Lower lobe of right lung (tissue), 2 donors: ENCODE results near the gene SLC39A8. TPM values are rescaled to one million over a fixed set of nuclear protein-coding genes. Genes with fewer than 3 reads are reported as not detected.

ENCODE experiments used
- ATAC-seq, 2 donors: fragments of 200-7000 bp; cut with Tn5 transposase; one replicate each; pipeline ENCODE4 v1.9.1; 2020 to 2022; ENCODE audit warnings: mild to moderate bottlenecking in 2 of 2, moderate library complexity in 2 of 2
- DNase-seq: peaks from one replicate; pipeline ENCODE4 v3.0.0-alpha.2; 2020
- H3K27ac ChIP-seq: fragments of 200-600 bp; one replicate; pipeline ENCODE4 v1.8.0; 2022
- H3K27me3 ChIP-seq: fragments of 200-600 bp; one replicate; pipeline ENCODE4 v1.8.0; 2022; ENCODE audit warnings: low read depth
- H3K36me3 ChIP-seq: fragments of 200-600 bp; one replicate; pipeline ENCODE4 v1.8.0; 2022; ENCODE audit warnings: mild to moderate bottlenecking
- H3K4me1 ChIP-seq: fragments of 200-600 bp; one replicate; pipeline ENCODE4 v1.8.0; 2022
- H3K4me3 ChIP-seq: fragments of 200-600 bp; one replicate; pipeline ENCODE4 v1.8.0; 2022; ENCODE audit warnings: mild to moderate bottlenecking
- H3K9me3 ChIP-seq: fragments of 200-600 bp; one replicate; pipeline ENCODE4 v1.8.0; 2022
- CTCF ChIP-seq: fragments of 200-600 bp; IDR thresholded peaks from one replicate; pipeline ENCODE4 v1.8.0; 2022; ENCODE audit warnings: antibody characterized with exemption, mild to moderate bottlenecking
- intact Hi-C: fragments of 100-400 bp; cut with DNase I; formaldehyde crosslinking; loops from one replicate; pipeline ENCODE4 v1.11.0; 2022
- total RNA-seq: library from RNA; stranded (reverse); fragmentation: NEBNext Ultra II Directional; extraction: Animal tissue kit (Norgen Biotek cat#: 25700); gene quantifications from one replicate; pipeline ENCODE4 v1.2.1, GENCODE V29; 2021
- donor health status: DM: no; HTN: yes; CAD: no; lungs with severe emphysema.

Gene SLC39A8
- total RNA-seq, 1 donor from 2014 or later = 370 TPM

- no peak for TF ChIP-seq CTCF
- Histone ChIP-seq H3K27ac (no peak overlapping the region), H3K27me3 (no peaks in the 10 kb centered on the region), H3K36me3 (peaks cover 26% of the 10 kb centered on the region), H3K4me3 (no peak overlapping the region), H3K9me3 (no peaks in the 10 kb centered on the region), H3K4me1 (peaks cover 26% of the 10 kb centered on the region)
- ATAC-seq (no peak), DNase-seq (no peak)
- intact Hi-C loops = no loop called here
Measured at GRCh38 chr4:102301167-102301566, 44.1 kb downstream of the SLC39A8 start.

GRCh38 chr4:102299354-102300107 is 45.8 kb downstream of the SLC39A8 start:
- intact Hi-C loops = no loop called here
- H3K4me1 ChIP-seq = peaks cover 26% of the 10 kb centered on the region
- ATAC-seq = peak; percentile 84 to 89
- H3K4me3 ChIP-seq = no peak overlapping the region
- H3K27me3 ChIP-seq = no peaks in the 10 kb centered on the region
- TF ChIP-seq CTCF = peak; percentile 57
- H3K36me3 ChIP-seq = peaks cover 24% of the 10 kb centered on the region
- DNase-seq = peak; percentile 54
- H3K9me3 ChIP-seq = no peaks in the 10 kb centered on the region
- H3K27ac ChIP-seq = no peak overlapping the region

- DNase-seq = no peak
- ATAC-seq = peak in 1 of 2 donors; percentile 32
- H3K27ac ChIP-seq = no peak overlapping the region
- intact Hi-C loops = no loop called here
- no peaks in the 10 kb centered on the region for H3K27me3 ChIP-seq
- no peak for TF ChIP-seq CTCF
- H3K4me1 ChIP-seq = peaks cover 26% of the 10 kb centered on the region
- peaks cover 18% of the 10 kb centered on the region for H3K36me3 ChIP-seq
- no peak overlapping the region for H3K4me3 ChIP-seq
- no peaks in the 10 kb centered on the region for H3K9me3 ChIP-seq
Measured at GRCh38 chr4:102298716-102299115, 46.6 kb downstream of the SLC39A8 start.

GRCh38 chr4:102295153-102295862 is 50.0 kb downstream of the SLC39A8 start:
- no peak for TF ChIP-seq CTCF
- intact Hi-C loops = no loop called here

GRCh38 chr4:102288497-102288896 is 56.8 kb downstream of the SLC39A8 start:
- H3K9me3 ChIP-seq = no peaks in the 10 kb centered on the region
- H3K36me3 ChIP-seq = no peaks in the 10 kb centered on the region
- H3K27me3 ChIP-seq = no peaks in the 10 kb centered on the region
- intact Hi-C loops = no loop called here
- H3K4me3 ChIP-seq = no peak overlapping the region
- DNase-seq = no peak
- no peak overlapping the region for H3K27ac ChIP-seq
- no peaks in the 10 kb centered on the region for H3K4me1 ChIP-seq
- no peak for TF ChIP-seq CTCF
- ATAC-seq = no peak

More at GRCh38 chr4:102295153-102295862, 50.0 kb downstream of the SLC39A8 start:
- H3K27ac ChIP-seq = peak overlapping the region; percentile 21
- no peaks in the 10 kb centered on the region for H3K27me3 ChIP-seq
- H3K36me3 ChIP-seq = peaks cover 13% of the 10 kb centered on the region
- no peak overlapping the region for H3K4me3 ChIP-seq
- DNase-seq (peak; percentile 42), ATAC-seq (peak; percentile 66 to 82)
- no peaks in the 10 kb centered on the region for H3K9me3 ChIP-seq
- peaks cover 14% of the 10 kb centered on the region for H3K4me1 ChIP-seq
